CD4-positive, alpha-beta T cell treated with Interleukin-17A for 1 hour (primary cell): ENCODE measurements around the gene IL21.
"Not testable (repeated sequence)": the region's sequence is repeated elsewhere in the genome, so short reads cannot be mapped to it uniquely, and the experiment has no call there.

Experiments
- DNase-seq: peaks from one replicate; pipeline ENCODE4 v3.0.0-alpha.2; 2020

The IL21 gene

DNA sequence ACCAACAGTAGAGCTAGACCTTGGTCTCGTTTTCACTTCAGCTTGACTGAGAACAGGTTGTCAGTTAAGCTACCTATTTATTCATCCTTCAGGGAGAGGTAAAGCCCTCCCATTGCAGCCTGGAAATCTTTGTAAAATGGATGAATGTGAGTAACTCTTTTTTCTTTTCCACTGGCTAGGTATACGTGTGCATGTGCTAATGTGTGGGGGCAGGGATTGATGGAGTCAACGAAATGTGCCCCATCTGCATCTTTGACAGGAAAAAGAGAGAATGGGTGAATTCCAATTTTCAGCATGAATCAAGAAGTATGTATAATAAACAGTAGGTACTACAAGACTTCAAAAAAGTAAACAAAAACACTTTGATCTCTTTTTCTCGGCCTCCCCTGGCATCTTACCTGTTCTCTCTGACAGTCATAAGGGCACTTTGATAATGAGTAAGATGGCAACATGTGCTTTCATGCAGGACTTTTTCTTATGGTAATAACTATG is at the start of gene IL21:
Gene IL21, minus strand, starts transcription at position 51 of the 492 bp plus-strand sequence. CDS start 55 bp downstream, outside the sequence.
- DNase-seq = no peak

DNA sequence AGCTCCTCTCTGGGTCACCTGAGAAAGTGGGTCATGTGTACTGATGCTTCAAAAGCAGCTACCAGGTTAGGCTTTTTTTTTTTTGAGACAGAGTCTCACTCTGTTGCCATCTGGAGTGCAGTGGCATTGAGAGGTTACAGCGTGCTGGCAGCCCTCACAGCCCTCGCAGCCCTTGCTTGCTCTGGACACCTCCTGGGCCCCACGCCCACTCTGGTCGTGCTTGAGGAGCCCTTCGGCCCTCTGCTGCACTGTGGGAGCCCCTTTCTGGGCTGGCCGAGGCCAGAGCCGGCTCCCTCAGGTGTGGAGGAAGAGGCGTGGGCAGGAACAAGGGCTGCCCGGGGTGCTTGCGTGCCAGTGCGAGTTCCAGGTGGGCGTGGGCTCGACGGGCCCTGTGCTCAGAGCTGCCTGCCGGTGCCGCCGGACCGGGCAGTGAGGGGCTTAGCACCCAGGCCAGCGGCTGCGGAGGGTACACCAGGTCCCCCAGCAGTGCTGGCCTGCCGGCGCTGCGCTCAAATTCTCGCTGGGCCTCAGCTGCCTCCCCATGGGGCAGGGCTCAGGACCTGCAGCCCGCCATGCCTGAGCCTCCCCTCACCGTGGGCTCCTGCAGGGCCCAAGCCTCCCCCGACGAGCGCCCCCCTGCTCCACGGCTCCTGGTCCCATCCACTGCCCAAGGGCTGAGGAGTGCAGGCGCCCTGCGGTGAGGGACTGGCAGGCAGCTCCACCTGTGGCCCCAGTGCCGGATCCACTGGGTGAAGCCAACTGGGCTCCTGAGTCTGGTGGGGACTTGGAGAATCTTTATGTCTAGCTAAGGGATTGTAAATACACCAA is 49.3 kb upstream of the IL21 start:
- DNase-seq = no peak

DNA sequence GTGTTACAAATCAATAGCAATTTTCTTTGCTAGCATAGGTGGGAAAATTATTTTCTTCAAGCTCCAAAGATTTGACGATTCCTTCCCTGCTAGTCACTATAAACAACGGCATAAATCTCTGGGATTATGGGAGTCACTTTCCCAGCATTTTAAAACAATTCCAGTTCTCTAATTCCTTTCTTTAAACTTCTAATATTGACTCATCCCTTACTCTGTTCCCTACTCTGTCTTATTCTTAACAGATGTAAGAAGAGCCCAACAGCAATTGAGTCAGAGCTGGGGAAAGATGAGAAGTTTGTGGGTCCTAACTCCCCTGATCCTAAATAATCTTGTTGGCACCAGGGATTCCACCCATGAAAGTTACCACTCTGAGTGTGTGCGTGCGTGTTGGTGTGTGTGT is 47.4 kb upstream of the IL21 start:
- DNase-seq = no peak

DNA sequence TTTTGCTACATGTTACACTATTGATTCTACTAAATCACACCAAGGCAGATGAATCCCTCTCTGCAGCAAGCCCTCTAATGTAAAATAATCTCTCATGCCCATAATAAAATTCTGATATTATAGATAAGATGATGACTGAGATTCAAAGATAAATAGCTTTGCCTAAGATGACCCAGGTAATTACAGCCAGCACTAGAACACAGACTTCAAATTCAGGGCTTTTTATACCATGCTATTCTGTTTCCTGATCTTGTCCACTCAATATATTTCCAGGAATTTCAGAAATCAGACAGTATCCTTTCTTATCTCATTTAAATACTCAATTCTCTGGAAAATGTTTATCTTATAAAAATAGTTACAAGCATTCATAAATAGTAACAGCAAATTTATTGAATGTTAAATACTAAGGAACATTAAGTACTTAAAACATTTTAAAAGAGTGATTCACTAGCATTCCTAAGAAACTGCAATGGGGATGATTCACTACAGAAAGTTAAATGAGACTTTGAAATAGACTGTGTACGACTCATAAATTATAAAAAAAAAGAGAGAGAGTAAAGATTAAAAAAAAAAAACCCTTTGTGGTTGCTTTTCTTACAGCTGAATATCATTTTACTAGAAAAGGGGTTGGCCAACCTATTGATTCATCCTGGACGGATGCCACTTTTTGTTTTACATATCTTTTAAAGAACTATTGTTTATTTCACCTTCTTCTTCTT is 45.8 kb upstream of the IL21 start:
- DNase-seq = no peak

DNA sequence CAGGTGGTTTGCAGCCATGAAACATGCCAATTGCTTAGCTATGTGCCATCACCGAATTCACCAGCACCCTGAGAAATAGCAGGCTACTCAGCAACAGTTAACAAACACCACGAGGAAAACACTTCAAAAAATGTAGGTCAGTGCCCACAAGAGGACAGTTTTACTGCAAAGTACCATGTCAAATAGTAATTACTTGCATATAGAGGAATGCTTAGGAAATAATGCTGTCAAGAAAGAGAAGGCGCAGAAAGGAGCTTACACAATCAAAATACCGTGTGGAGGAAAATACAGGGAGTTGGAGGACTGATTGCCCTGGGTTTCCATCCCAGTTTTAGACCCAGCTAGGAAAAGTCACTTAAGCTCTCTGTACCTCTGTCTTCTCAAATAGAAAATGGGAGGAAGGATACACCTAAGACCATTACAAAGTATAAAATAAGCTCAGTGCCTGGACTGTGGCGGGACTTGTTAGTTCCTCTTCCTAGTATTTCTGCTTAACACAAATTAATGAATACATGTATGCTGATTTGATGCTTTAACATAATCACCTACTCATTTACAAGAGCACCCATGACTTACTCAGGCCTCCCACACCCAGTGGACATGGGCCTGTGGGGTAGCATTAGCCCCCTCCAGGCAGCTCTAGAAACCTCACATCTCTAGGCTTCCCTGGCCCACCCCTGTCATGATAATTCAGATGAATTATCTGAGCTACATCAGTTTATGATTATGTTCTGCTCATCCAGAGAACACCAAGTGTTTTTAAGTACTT is 44.5 kb upstream of the IL21 start:
- DNase-seq = no peak

DNA sequence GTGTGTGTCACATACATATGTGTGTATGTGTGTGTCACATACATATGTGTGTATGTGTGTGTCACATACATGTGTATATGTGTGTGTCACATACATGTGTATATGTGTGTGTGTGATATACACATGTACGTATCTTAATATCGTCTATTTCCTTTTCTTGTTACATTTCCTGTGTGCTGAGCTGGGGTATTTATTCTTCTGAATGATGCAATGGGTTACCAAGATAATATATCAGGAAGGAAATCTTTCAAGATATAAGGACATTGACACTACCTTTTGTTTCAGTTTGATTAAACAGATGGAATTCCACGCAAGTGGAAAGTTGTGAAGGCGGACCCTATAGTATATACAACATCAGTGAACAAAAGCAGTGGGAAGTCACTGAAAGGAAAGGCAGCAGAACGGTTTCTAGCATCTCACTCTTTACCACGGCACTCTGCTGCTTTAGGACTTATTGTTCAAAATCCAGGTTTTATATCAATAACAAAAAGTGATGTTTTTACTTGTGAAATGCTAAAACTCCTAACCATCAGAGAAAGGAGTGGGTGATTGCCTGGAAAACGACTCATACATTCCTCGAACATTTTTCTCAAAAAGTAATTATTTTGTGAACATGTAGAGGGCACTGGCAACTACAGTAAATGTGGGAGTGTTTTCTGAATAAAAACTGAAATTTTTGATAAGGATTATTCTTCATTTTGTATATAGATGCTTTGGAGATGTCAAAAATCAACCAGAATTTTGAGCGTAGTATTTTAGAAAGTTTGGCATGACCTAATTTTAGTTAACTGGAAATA is 43.1 kb upstream of the IL21 start:
- no peak for DNase-seq

DNA sequence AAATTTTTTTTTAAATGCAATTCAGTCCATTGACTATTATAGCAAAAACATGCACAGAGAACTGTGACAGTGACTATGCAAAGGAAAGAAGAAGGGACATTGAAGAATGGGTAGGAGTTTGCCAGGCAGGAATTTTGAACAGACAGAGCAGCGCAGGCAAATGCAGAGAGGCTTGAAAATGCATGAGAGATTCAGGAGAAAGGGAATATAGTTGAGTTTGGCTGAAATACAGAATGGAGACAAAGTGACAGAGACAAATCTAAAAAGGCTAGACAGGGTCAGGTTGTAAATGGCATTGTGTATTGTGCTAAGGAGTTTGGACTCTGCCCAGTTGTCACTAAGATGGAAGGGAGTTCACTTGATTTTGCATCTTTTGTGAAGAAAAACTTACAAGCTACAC is 42.4 kb upstream of the IL21 start:
- no peak for DNase-seq

DNA sequence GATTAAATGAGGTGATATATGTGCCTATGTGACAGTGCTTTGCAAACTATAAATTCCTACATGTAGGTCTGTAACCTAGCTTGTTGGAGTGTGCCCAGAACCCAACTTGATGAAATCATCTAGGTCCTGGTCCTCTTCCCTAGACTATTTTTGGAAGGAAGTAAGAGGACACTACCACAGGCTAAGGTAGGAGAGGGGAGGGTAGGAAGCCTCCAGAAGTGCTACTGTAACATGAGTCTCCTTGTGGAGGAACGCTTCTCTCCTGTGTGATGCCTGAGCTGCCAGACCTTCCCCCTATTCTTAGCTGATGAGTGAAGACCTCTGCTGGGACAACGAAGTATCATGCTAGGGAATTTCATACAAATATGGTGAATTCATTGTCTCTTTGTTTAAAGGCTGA is 41.8 kb upstream of the IL21 start:
- no peak for DNase-seq

DNA sequence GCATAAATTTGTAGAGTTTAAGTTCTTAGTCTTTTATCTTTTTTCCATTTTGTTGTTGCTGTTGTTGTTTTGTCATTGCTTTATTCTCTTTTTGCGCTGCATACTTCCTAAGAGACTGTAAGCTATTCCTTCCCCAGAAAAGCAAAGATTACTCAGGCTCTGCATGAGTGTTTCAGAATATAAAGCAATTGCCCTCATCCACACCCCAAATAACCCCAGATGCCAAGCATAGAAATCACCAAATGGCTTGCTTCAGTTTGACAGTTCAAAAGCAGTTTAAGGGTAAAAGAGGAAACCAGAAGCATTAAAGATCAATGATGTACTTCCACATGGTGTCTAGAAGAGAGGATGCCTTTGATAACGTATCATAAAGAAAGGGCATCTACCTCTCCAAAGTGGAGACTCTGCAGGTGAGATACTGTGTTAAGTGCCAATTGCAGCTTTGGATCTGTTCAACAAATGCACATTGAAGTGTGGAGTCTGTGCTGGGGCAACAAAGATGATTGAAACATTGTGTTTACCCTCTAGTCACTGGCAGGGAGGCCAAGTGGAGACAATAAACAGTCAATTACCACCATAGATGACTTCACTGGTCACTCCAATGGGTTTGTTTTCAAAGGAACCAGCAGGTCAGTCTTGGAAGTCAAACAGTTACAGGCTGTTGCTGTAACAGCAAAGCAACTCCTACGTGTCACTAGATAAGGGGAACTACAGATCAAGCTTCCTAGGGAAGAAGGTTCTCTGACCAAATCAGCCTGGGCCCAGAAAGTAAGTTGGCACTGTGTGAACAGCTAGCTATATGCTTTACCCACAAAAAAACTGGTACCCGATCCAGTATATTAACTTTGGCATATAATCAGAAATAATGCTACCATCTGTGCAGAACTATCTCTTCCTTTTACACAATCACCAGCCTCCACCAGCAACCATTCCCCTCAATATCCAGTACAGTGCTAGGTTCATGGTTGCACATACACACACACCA is 40.6 kb upstream of the IL21 start:
- DNase-seq = no peak

DNA sequence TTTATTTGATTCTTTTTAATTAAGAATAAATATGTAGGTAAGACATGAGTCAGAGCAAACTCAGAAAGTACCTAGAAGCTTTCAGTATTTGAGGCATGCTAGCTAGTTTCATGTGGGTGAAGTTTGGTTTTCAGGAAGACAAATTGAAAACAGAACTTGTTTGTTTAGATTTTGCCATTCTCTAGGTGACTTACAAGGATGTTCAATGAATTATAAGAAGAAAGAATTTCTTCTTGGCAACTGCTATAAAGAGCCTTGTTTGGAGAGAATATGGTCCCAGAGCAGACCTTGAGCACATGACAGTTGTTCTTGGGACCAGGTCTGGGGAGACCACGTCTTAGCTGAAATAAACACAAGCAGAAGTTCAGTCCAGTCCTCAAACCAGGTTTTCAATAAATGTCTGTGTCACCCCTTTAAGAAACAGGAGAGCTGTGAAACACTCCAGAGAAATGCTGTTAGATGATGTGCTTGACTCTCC is 38.0 kb upstream of the IL21 start:
- DNase-seq = no peak

DNA sequence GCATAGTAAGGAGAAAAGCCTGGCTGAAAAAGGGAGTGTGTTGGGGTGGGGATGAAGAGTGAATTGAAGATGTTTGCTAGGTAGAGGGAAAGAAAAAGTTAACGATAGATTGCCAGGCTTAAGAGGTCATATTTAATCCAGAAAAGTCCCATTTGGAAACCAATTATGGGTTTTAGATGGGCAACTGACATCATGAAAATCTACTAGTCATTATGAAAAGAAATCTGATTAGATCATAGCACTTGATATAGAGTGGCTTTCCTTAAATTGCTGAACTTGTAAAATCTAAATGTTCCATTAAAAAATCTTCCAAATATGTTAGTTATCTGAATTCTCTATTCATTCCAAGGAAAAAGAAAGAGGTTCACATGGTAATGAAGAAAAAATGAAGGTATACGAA is 37.5 kb upstream of the IL21 start:
- no peak for DNase-seq

DNA sequence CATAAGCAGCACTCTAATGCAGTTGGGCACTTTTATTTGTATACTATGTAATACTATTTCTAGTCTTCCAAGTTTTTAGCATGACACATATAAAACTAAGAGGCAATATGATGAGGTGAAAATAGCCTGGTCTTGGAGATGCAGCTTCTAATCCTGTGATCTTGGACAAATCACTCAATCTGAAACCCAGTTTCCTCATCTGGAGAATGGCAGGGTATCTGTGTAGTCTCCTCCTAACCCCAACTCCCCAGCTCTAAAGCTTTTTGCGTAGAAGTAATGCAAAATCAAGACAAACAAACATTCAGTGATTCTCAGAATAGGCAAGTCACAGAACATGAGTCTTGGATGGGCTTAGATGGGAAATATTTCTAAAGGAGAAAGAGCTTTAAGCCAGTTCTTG is 36.7 kb upstream of the IL21 start:
- no peak for DNase-seq

DNA sequence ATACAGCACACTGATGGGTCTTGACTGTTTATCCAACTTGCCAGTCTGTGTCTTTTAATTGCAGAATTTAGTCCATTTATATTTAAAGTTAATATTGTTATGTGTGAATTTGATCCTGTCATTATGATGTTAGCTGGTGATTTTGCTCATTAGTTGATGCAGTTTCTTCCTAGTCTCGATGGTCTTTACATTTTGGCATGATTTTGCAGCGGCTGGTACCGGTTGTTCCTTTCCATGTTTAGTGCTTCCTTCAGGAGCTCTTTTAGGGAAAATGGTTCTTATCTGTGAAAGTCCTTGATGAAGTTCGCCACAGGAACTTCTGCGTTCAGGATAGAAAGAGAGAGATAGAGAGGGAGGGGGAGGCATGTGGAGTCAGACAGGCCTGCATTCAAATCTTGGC is 35.7 kb upstream of the IL21 start:
- not testable (repeated sequence) for DNase-seq

DNA sequence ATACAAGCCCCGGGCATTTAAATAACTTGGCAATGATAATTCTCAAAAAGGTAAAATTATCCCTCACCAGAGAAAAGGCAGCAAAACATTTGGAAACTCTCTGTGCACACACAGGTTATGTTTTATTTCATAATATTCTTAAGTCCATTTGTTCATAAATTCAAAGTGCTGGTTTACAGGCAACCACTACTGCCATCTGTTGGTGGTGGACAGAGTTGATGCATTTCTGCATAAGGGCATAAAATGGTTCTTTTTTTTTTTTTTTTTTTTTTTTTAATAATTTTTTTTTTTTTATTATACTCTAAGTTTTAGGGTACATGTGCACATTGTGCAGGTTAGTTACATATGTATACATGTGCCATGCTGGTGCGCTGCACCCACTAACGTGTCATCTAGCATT is 31.5 kb upstream of the IL21 start:
- peak; percentile 59 for DNase-seq

DNA sequence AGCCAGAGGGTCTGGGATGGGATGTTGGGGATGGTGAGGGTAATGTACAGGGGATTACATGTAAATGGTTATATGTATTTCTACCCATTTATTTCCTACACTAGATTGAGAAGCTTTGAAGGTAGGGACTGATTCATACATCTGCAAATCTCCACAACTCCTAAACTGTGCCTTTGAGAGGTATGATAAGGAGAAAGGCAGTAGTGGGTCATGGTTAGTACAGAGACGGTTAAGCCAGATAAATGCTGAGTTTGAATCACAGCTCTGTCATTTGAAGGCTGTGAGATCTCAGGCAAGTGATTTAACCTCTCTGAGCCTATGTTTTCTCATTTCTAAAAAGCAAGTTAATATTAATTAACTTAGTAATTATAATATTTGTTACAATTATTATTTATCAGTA is 29.3 kb upstream of the IL21 start:
- DNase-seq = no peak

DNA sequence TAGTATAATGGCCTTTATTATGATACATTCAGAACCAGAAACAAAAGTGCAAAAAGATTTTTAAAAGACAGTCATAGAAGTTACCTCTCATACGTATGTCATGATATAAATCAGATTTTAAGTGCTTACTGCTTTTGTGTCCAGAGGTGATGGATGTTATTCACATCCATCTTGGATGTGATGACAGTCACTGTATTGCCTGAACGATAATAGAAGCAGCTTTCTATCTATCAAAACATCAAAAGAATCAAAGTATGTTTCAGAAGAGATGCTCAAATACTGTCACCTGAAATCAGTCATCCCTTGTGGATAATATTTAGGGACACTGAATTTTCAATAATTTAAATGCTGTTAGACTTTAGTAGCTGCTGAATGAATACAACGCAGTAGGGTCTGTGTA is 26.8 kb upstream of the IL21 start:
- DNase-seq = no peak

DNA sequence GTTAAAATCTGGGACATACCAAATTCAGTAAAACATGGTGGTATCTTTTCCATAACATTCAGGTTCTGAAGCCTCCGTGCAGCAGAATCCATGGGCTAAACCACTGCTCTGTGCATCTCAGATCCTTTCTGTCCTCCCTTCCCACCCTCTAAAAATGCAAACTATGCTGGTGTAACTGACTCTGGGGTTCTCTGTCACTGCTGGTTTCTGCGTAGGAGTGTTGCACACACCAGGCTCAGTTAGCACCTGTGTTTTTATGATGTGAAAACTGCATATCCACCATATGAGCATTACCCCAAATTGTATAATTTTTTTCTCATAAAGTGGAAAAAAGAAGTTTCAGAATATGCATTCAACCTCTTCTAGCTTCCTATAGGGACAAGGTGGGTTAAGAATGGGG is 22.4 kb upstream of the IL21 start:
- DNase-seq = no peak

DNA sequence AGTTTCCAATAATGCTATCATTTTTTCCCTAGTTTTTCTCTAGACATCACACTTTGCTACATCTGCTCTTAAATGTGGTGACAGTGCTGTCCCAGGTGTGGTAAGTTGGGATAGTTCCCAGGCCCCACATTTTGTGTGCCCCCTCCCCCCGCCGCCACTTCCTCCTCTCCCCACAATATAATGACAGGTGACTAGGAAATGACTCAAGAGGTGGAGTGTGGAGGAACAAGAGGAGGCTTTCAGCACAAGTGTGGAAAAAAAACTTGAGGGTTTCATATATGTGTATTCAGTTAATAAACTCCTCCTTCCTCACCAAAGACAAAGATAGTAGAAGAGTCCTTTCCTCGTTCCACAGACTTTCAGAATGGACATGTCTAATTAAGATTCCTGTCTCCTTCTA is 18.3 kb upstream of the IL21 start:
- DNase-seq = no peak

DNA sequence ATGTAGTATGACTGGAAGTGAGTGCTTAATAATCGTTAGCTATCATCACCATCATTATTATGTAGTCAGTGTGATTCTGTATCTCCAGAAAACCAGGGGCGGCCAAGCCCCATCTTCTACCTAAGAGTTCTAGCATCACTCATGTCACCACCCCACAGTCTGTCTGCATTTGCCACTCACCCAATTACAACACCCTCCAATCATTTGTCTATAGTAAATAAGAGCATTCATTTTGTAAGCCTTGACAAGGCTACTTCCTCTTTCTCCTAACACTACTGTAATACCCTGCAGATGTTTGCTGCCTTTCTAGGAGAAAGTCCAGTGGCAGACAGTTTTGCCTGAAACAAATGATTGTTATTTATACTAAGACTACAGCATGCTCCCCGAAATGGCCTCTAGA is 15.8 kb upstream of the IL21 start:
- no peak for DNase-seq

DNA sequence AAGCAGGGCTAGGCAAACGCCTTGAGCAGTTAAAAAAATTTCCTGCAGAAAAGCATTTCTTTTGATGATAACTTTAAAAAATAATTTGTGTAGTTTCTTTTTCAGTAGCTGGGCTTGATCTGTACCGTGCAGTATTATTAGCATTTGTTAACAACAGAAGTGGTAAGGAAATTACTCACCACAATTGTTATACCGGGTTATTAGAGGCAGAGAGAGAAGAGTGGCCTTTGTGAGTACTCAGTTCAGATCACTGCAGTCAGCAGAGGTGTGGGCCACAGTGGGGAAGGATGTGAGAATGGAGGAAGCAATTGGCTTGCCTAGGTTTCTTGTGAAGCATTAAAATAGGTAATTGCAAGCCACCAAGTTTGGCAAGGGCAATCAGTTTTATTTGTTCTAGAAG is 14.3 kb upstream of the IL21 start:
- peak; percentile 30 for DNase-seq

DNA sequence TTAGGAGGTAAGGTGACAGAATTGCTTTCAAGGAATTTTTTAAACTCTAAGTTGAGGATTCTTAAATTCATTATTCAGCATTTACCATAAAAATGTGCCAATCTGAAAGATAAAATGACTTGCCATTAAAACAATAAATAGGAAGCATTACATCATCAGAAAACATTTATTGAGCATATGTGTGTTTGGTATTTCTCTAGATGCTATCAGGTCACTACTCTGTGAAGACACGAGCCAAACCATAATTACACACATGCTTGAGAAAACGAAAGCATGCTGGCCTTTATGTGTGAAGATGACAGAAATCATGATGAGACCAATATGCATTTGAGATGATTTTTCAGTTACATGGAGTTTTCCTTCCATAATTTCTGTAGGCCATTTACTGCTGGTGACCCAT is 12.3 kb upstream of the IL21 start:
- peak; percentile 24 for DNase-seq
